H1 (cell line): Measurements from ENCODE around the gene SNRPA1. TPM values are rescaled to one million over a fixed set of nuclear protein-coding genes. Genes with fewer than 3 reads are reported as not detected.

Experiments used
- CTCF ChIA-PET: fragments of 300-600 bp; sonication (Branson Sonifier 250); formaldehyde crosslinking; loops from one replicate; lab custom pipeline; 2021; ENCODE audit not compliant: partially characterized antibody; lab: Charles Lee
- POLR2A ChIA-PET: fragments of 300-600 bp; sonication (Branson Sonifier 250); formaldehyde crosslinking; loops from one replicate; lab custom pipeline; 2021; ENCODE audit warnings: inconsistent platforms; ENCODE audit not compliant: partially characterized antibody; lab: Charles Lee
- DNase-seq, 2 experiments: peaks; one replicate each; pipeline versions ENCODE4 v3.0.0 to v3.0.0-alpha.2; 2010 to 2022; ENCODE audit warnings: low spot score in 2 of 2, low read depth in 1 of 2, mixed read lengths in 1 of 2
- FAIRE-seq: peaks from 2 replicates; lab custom pipeline; 2011; peaks lifted over from hg19 to GRCh38; lab: Jason Lieb, UNC
- H2AFZ ChIP-seq: 2 replicates; pipeline ENCODE4 v1.8.1; 2012; ENCODE audit warnings: low read length, inconsistent platforms
- H2AK5ac ChIP-seq: 2 replicates; pipeline ENCODE4 v1.6.1; 2013; ENCODE audit warnings: low read depth, low read length
- H2BK120ac ChIP-seq: replicated peaks from 2 replicates; pipeline ENCODE3; 2013; ENCODE audit warnings: low read depth, low read length, inconsistent platforms
- H2BK12ac ChIP-seq: 2 replicates; pipeline ENCODE4 v1.6.1; 2013; ENCODE audit warnings: low read depth, low read length
- H2BK15ac ChIP-seq: 2 replicates; pipeline ENCODE4 v1.6.1; 2013; ENCODE audit warnings: low read length
- H2BK20ac ChIP-seq: 2 replicates; pipeline ENCODE4 v1.6.1; 2013; ENCODE audit warnings: low read length
- H2BK5ac ChIP-seq: 2 replicates; pipeline ENCODE4 v1.6.1; 2013; ENCODE audit warnings: low read depth, low read length
- H3K14ac ChIP-seq: 2 replicates; pipeline ENCODE4 v1.6.1; 2013; ENCODE audit warnings: inconsistent platforms; ENCODE audit not compliant: insufficient read length
- H3K18ac ChIP-seq: 2 replicates; pipeline ENCODE4 v1.6.1; 2013; ENCODE audit warnings: low read length; ENCODE audit errors: extremely low read depth
- H3K23ac ChIP-seq: 2 replicates; pipeline ENCODE4 v1.6.1; 2013; ENCODE audit warnings: inconsistent platforms; ENCODE audit not compliant: insufficient read length
- H3K23me2 ChIP-seq: 2 replicates; pipeline ENCODE4 v1.6.1; 2013; ENCODE audit warnings: low read depth, low read length
- H3K27ac ChIP-seq: 2 replicates; pipeline ENCODE4 v1.6.1; 2011; ENCODE audit warnings: low read depth, low read length, inconsistent platforms
- H3K27me3 ChIP-seq, 4 experiments: replicated peaks in 1 of 4; 1 replicate in 1 of 4; 2 replicates in 3 of 4; pipeline versions ENCODE4 v1.6.1 to v1.8.1; 2011 to 2013; ENCODE audit warnings: low read length in 3 of 4, mild to moderate bottlenecking in 3 of 4, inconsistent platforms in 2 of 4, mixed read lengths in 2 of 4, moderate library complexity in 1 of 4; ENCODE audit not compliant: control insufficient read depth in 3 of 4, insufficient read depth in 3 of 4; ENCODE audit errors: extremely low read depth in 1 of 4
- H3K36me3 ChIP-seq, 4 experiments: 2 replicates each; pipeline versions ENCODE4 v1.6.1 to v1.8.1; 2011 to 2013; ENCODE audit warnings: mild to moderate bottlenecking in 4 of 4, low read length in 3 of 4, moderate library complexity in 2 of 4, control low read depth in 1 of 4, inconsistent platforms in 1 of 4; ENCODE audit not compliant: insufficient read depth in 4 of 4, control insufficient read depth in 2 of 4
- H3K4ac ChIP-seq: replicated peaks from 2 replicates; pipeline ENCODE3; 2013; ENCODE audit warnings: low read length, low read depth, mixed read lengths, inconsistent platforms; ENCODE audit not compliant: insufficient read length
- H3K4me1 ChIP-seq, 4 experiments: replicated peaks in 1 of 4; 1 replicate in 1 of 4; 2 replicates in 3 of 4; pipeline versions ENCODE4 v1.6.1 to v1.8.1; 2011 to 2013; ENCODE audit warnings: low read length in 3 of 4, inconsistent platforms in 2 of 4, mixed read lengths in 1 of 4; ENCODE audit not compliant: insufficient read depth in 4 of 4, control insufficient read depth in 3 of 4
- H3K4me2 ChIP-seq, 2 experiments: 2 replicates each; pipeline versions ENCODE4 v1.6.1 to v1.8.1; 2011 to 2013; ENCODE audit warnings: low read depth in 2 of 2, low read length in 2 of 2, control low read depth in 1 of 2, inconsistent platforms in 1 of 2, mild to moderate bottlenecking in 1 of 2; ENCODE audit not compliant: insufficient read depth in 1 of 2
- H3K4me3 ChIP-seq, 4 experiments: fragments of 200-600, 300-600 bp in 1 of 4; sonication (generic), shearing (Covaris generic), sonication (Bioruptor Twin) in 1 of 4; 2 replicates each; pipeline versions ENCODE4 v1.5.1 to v1.8.1; 2011 to 2016; ENCODE audit warnings: low read length in 4 of 4, low read depth in 3 of 4, control low read depth in 2 of 4, inconsistent platforms in 2 of 4, mild to moderate bottlenecking in 2 of 4, mixed read lengths in 1 of 4, moderate library complexity in 1 of 4; ENCODE audit not compliant: insufficient read depth in 2 of 4; ENCODE audit errors: extremely low read depth in 1 of 4
- H3K56ac ChIP-seq: replicated peaks from 2 replicates; pipeline ENCODE3; 2013; ENCODE audit warnings: low read depth, mild to moderate bottlenecking, mixed read lengths, low read length, inconsistent platforms; ENCODE audit not compliant: insufficient read length
- H3K79me1 ChIP-seq: 2 replicates; pipeline ENCODE4 v1.6.1; 2013; ENCODE audit warnings: low read depth, low read length, control low read depth
- H3K79me2 ChIP-seq, 2 experiments: 2 replicates each; pipeline versions ENCODE4 v1.6.1 to v1.8.1; 2012 to 2013; ENCODE audit warnings: low read length in 2 of 2, mild to moderate bottlenecking in 2 of 2, inconsistent platforms in 1 of 2; ENCODE audit not compliant: insufficient read depth in 2 of 2, control insufficient read depth in 1 of 2
- H3K9ac ChIP-seq, 4 experiments: replicated peaks in 1 of 4; 1 replicate in 1 of 4; 2 replicates in 3 of 4; pipeline versions ENCODE4 v1.6.1 to v1.8.1; 2011 to 2013; ENCODE audit warnings: low read depth in 3 of 4, low read length in 3 of 4, control low read depth in 2 of 4, mild to moderate bottlenecking in 2 of 4, moderate library complexity in 2 of 4, inconsistent platforms in 1 of 4; ENCODE audit errors: extremely low read depth in 1 of 4
- H3K9me3 ChIP-seq, 2 experiments: 2 replicates each; pipeline versions ENCODE4 v1.6.1 to v1.8.1; 2012 to 2013; ENCODE audit warnings: mild to moderate bottlenecking in 2 of 2, moderate library complexity in 2 of 2, control low read depth in 1 of 2, inconsistent platforms in 1 of 2, low read depth in 1 of 2, low read length in 1 of 2, mixed read lengths in 1 of 2; ENCODE audit not compliant: insufficient read depth in 2 of 2
- H4K20me1 ChIP-seq, 2 experiments: replicated peaks in 1 of 2; 2 replicates each; pipeline versions ENCODE3 to v1.8.1; 2011 to 2013; ENCODE audit warnings: inconsistent platforms in 2 of 2, low read length in 2 of 2, mild to moderate bottlenecking in 1 of 2; ENCODE audit not compliant: insufficient read depth in 2 of 2, control insufficient read depth in 1 of 2
- H4K5ac ChIP-seq: 2 replicates; pipeline ENCODE4 v1.6.1; 2013; ENCODE audit warnings: low read length, low read depth, mixed read lengths, inconsistent platforms; ENCODE audit not compliant: insufficient read length
- H4K8ac ChIP-seq: 2 replicates; pipeline ENCODE4 v1.8.0; 2013; ENCODE audit warnings: mild to moderate bottlenecking, moderate library complexity, low read length, inconsistent platforms; ENCODE audit not compliant: insufficient read depth; ENCODE audit errors: extremely low read depth
- H4K91ac ChIP-seq: replicated peaks from 2 replicates; pipeline ENCODE3; 2013; ENCODE audit warnings: low read length, mixed read lengths, inconsistent platforms; ENCODE audit not compliant: insufficient read length
- CHD1 ChIP-seq: IDR thresholded peaks from 2 replicates; pipeline ENCODE4 v1.6.1; 2012; ENCODE audit warnings: low read depth, low read length, improper control_type of control experiment
- CHD2 ChIP-seq: IDR thresholded peaks from 2 replicates; pipeline ENCODE4 v1.6.1; 2012; ENCODE audit warnings: low read length, improper control_type of control experiment
- RAD21 ChIP-seq, 2 experiments: IDR thresholded peaks in 1 of 2; conservative IDR thresholded peaks in 1 of 2; 2 replicates each; pipeline ENCODE4 v1.6.1; 2011; ENCODE audit warnings: low read depth in 2 of 2, low read length in 2 of 2, improper control_type of control experiment in 1 of 2, inconsistent platforms in 1 of 2, mild to moderate bottlenecking in 1 of 2, moderate library complexity in 1 of 2
- WGBS, 2 experiments: shearing (Covaris generic) in 1 of 2; methylation state at CpG; one replicate each; pipeline versions ENCODE4 v1.1.6 to v1.1.7; 2013 to 2015; ENCODE audit warnings: low lambda C conversion rate in 2 of 2, mixed read lengths in 2 of 2, inconsistent platforms in 1 of 2, low coverage in 1 of 2, missing lambda C conversion rate in 1 of 2; ENCODE audit not compliant: insufficient replicate concordance in 2 of 2, insufficient coverage in 1 of 2, insufficient read length in 1 of 2; ENCODE audit errors: extremely low coverage in 1 of 2, missing lambda C conversion rate in 1 of 2; 5-methylcytosine and 5-hydroxymethylcytosine counted together
- polyA plus RNA-seq, 7 experiments: library from polyadenylated mRNA; depleted of rRNA in 3 of 7; stranded (reverse) in 5 of 7; unstranded in 2 of 7; fragments of >200 nt in 5 of 7; fragments of 200-250 nt in 2 of 7; gene quantifications; 1 replicate in 5 of 7; 2 replicates in 1 of 7; 4 replicates in 1 of 7; pipeline versions ENCODE4 v1.2.1 to v1.2.3, GENCODE V29; 2011 to 2013; ENCODE audit warnings: missing spikeins in 2 of 7, mixed read lengths in 2 of 7
- total RNA-seq: library from RNA; stranded (reverse); fragmentation: NEBNext Ultra II Directional; extraction: Animal tissue kit (Norgen Biotek cat#: 25700); gene quantifications from 2 replicates; pipeline ENCODE4 v1.2.1, GENCODE V29; 2021
- TF ChIP-seq, protein P1 (sequence below): IDR thresholded peaks from 2 replicates; pipeline ENCODE4 v1.6.1; 2012; ENCODE audit warnings: inconsistent platforms
- TF ChIP-seq, protein P2 (sequence below), 3 experiments: IDR thresholded peaks; 1 replicate in 2 of 3; 2 replicates in 1 of 3; pipeline versions ENCODE4 v1.5.1 to v1.6.1; 2011; ENCODE audit warnings: low read length in 3 of 3, mild to moderate bottlenecking in 3 of 3, inconsistent platforms in 2 of 3, low read depth in 1 of 3, moderate library complexity in 1 of 3; ENCODE audit not compliant: insufficient read depth in 1 of 3; ENCODE audit errors: control extremely low read depth in 1 of 3

The SNRPA1 gene
- total and polyA plus RNA-seq, 2 of the 8 experiments (the other 6 are each of a cell fraction or from before 2014, with no cell fraction given): 140 to 221 TPM

DNA sequence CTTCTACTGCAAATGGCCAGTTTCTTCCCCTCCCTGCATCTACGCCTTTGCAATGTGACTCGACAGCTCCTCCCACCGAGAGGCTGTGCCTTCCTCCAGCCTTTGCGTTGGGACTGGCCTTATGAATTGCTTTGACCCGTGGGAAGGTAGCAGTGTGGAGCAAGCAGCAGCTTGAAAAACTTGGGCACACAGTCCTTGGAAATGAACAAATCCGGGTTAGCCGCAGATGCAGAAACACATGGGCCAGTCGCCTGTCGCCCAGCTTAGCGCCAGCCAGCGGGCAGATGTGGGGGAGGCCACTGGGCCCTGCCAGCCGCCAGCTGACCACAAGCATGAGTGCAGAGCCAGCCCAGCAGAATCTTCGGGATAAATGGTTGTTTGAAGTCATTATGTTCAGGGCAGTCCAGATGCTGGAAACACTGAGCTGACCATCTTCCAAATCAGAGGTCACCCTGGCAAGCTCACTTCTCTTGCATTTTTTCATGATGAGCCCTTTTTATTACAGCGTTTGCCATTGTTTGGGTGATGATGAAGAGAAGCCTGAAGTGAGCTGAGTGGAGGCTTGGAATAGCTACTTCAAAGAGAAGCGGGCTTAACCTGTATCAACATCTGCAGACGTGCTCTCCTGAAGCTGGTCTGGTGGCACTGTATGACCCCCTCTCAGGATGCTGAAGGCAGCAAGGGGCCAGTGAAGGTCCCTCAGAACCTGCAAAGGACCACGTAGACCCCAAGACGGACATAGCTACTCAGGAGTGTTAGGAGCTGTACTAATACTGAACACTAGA, 27.5 kb downstream of the SNRPA1 start:
- H2BK120ac ChIP-seq: no peak overlapping the region
- DNase-seq (no peak), FAIRE-seq (no peak)
- no peak overlapping the region for H3K4me3 ChIP-seq
- H3K4ac ChIP-seq: no peak overlapping the region
- no peak overlapping the region for H3K4me2 ChIP-seq
- no peak overlapping the region for H3K14ac ChIP-seq
- no peak overlapping the region for H3K27ac ChIP-seq
- H3K23me2 ChIP-seq: no peaks in the 10 kb centered on the region
- H2AK5ac ChIP-seq: no peak overlapping the region
- peaks cover 0 to 2% (median 0%) of the 10 kb centered on the region in 4 experiments; a peak in 1 of 7 replicates for H3K4me1 ChIP-seq
- H3K9ac ChIP-seq: no peak overlapping the region; a peak in 1 of 7 replicates
- no peaks in the 10 kb centered on the region for H3K27me3 ChIP-seq
- ChIA-PET CTCF (interaction anchor here (0.6 to 6.3 kb wide), 29 partner anchors 8 to 374 kb away, joined by 3 to 62 read pairs (median 4); partner anchors contain the start of genes CHSY1 and SNRPA1), POLR2A (interaction anchor here (0.5 to 2.7 kb wide), 10 partner anchors 9 to 249 kb away, joined by 3 to 9 read pairs (median 4); partner anchors contain the start of gene CHSY1)
- 75% methylated on average over 18 of the region's 18 CpGs; no CpG with 5 or more reads in 1 of the 2 experiments for WGBS, 2 experiments
- peaks cover 6 to 22% (median 16%) of the 10 kb centered on the region in 4 experiments for H3K36me3 ChIP-seq
- no peak overlapping the region for H2BK5ac ChIP-seq
- H4K91ac ChIP-seq: no peak overlapping the region
- H3K9me3 ChIP-seq: no peaks in the 10 kb centered on the region
- no peak overlapping the region for H2BK12ac ChIP-seq
- TF ChIP-seq, protein P1, sequence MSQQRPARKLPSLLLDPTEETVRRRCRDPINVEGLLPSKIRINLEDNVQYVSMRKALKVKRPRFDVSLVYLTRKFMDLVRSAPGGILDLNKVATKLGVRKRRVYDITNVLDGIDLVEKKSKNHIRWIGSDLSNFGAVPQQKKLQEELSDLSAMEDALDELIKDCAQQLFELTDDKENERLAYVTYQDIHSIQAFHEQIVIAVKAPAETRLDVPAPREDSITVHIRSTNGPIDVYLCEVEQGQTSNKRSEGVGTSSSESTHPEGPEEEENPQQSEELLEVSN: no peak
- TF ChIP-seq, protein P2, sequence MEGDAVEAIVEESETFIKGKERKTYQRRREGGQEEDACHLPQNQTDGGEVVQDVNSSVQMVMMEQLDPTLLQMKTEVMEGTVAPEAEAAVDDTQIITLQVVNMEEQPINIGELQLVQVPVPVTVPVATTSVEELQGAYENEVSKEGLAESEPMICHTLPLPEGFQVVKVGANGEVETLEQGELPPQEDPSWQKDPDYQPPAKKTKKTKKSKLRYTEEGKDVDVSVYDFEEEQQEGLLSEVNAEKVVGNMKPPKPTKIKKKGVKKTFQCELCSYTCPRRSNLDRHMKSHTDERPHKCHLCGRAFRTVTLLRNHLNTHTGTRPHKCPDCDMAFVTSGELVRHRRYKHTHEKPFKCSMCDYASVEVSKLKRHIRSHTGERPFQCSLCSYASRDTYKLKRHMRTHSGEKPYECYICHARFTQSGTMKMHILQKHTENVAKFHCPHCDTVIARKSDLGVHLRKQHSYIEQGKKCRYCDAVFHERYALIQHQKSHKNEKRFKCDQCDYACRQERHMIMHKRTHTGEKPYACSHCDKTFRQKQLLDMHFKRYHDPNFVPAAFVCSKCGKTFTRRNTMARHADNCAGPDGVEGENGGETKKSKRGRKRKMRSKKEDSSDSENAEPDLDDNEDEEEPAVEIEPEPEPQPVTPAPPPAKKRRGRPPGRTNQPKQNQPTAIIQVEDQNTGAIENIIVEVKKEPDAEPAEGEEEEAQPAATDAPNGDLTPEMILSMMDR (IDR thresholded peaks at IDR 0.05; ENCODE audit: control extremely low read depth in 1 of 3, insufficient read depth in 1 of 3, low read depth in 1 of 3, low read length in 3 of 3): peak in 1 of 3 experiments; percentile 10; a peak in 1 of 4 replicates
- TF ChIP-seq RAD21 (IDR thresholded peaks at IDR 0.05 in 1 of 2, conservative IDR thresholded peaks at IDR 0.05 in 1 of 2; ENCODE audit: low read depth in 2 of 2, low read length in 2 of 2) (peak in 1 of 2 experiments; percentile 19; a peak in 1 of 4 replicates), CHD2 (no peak), CHD1 (no peak)
- no peak overlapping the region for H2AFZ ChIP-seq
- no peak overlapping the region for H2BK20ac ChIP-seq
- H3K79me1 ChIP-seq: no peaks in the 10 kb centered on the region
- H4K5ac ChIP-seq: no peak overlapping the region
- no peak overlapping the region for H2BK15ac ChIP-seq
- peaks cover 0 to 3% of the 10 kb centered on the region in 2 experiments for H4K20me1 ChIP-seq
- no peak overlapping the region for H3K18ac ChIP-seq
- H3K56ac ChIP-seq: no peak overlapping the region
- no peak overlapping the region; the same call in 1 of the 2 replicates for H4K8ac ChIP-seq
- H3K79me2 ChIP-seq: no peaks in the 10 kb centered on the region
- H3K23ac ChIP-seq: no peak overlapping the region
